Measurements from ENCODE around the gene RBMS3.

Gene RBMS3

GRCh38 chr3:29568355-29568754 is 287.5 kb downstream of the RBMS3 start:
- in situ Hi-C loops (cut with HindIII; ENCODE audit: low pct_ligation_motif_present, low pct_unique_long_range_greater_than_20kb, low sequenced_read_pairs): no loop called here
- DNase-seq: no peak

DNA sequence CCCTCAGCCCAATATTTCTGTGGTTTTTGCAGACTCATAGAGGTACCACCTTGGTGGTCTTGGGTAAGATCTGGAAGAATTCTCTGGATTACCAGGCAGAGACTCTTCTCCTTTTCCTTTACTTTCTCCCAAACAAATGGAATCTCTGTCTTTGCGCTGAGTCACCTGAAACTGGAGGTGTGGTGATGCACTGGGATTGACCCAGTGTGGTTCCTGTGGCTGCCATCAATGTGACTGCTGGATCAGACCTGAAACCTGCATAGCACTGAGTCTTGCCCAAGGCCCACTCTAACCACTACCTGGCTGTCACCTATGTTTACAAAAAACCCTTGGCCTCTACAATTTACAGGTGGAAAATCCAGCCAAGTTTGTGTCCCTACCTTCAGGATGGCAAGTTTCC is 295.3 kb downstream of the RBMS3 start:
- in situ Hi-C loops (cut with HindIII; ENCODE audit: low pct_ligation_motif_present, low pct_unique_long_range_greater_than_20kb, low sequenced_read_pairs): no loop called here
- DNase-seq: no peak

DNA sequence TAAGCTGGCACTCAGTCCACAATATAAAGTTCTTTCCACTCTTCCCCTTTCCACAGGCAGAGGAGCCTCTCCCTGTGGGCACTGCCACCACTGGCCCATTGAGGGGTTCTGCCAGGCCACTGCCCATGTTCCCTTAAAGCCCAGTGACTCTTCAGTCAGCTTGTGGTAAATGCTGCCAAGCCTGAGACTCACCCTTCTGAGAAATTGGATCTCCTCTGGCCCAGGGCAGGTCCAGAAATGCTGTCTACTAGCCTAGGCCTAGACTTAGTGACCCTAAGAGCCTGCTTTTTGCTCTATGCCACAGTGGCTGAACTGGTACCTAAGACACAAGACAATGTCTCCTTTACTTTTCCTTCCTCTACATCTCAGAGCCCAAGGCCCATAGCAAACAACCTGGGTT is 295.8 kb downstream of the RBMS3 start:
- in situ Hi-C loops (cut with HindIII; ENCODE audit: low pct_ligation_motif_present, low pct_unique_long_range_greater_than_20kb, low sequenced_read_pairs): no loop called here
- DNase-seq: no peak

GRCh38 chr3:29577250-29577649 is 296.4 kb downstream of the RBMS3 start:
- in situ Hi-C loops (cut with HindIII; ENCODE audit: low pct_ligation_motif_present, low pct_unique_long_range_greater_than_20kb, low sequenced_read_pairs): no loop called here
- DNase-seq: no peak

- in situ Hi-C loops (cut with HindIII; ENCODE audit: low pct_ligation_motif_present, low pct_unique_long_range_greater_than_20kb, low sequenced_read_pairs): no loop called here
- DNase-seq: no peak
These were observed 300.4 kb downstream of the RBMS3 start for GRCh38 chr3:29581311-29581710.

GRCh38 chr3:29582273-29582672 is 301.4 kb downstream of the RBMS3 start:
- no peak for DNase-seq
- in situ Hi-C loops (cut with HindIII; ENCODE audit: low pct_ligation_motif_present, low pct_unique_long_range_greater_than_20kb, low sequenced_read_pairs): no loop called here

DNA sequence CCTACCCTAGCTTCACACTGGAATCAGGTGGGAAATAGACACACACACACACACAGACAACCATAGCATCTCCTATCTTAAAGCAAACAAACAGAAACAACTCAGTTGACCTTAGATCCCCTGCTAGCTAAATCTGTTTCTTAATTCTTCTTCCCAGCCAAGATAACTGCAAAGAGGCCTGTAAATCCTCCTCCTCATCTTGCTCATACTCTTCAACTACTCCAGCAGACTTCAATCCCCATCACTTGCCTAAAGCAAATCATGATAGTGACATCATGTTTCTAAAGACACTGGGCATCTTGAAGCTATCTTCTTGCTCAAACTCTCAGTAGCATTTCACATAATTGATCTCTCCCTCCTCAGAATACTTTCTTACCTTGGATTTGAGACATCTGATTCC is 303.0 kb downstream of the RBMS3 start:
- in situ Hi-C loops (cut with HindIII; ENCODE audit: low pct_ligation_motif_present, low pct_unique_long_range_greater_than_20kb, low sequenced_read_pairs): no loop called here
- no peak for DNase-seq

GRCh38 chr3:29585368-29585767 is 304.5 kb downstream of the RBMS3 start:
- in situ Hi-C loops (cut with HindIII; ENCODE audit: low pct_ligation_motif_present, low pct_unique_long_range_greater_than_20kb, low sequenced_read_pairs): no loop called here
- no peak for DNase-seq

DNA sequence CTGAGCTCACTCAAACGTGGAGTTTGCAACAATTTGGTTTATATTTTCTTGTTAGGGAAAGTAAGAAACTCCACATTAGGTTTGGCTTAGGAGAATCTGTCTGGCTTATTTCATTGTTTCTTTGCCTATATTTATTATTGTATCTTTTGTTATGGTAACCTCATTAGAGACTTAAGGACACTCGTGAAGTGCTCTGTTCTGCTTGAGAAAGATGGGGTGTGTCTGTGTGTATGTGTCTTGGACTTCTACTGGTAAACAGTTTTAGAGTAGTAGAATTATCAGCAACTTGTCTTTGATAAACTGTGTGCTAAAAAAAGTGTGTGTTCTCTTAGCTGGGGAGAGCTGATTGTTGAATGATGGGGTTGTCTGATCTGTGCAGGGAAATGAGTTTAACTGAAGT is 306.5 kb downstream of the RBMS3 start:
- no peak for DNase-seq

DNA sequence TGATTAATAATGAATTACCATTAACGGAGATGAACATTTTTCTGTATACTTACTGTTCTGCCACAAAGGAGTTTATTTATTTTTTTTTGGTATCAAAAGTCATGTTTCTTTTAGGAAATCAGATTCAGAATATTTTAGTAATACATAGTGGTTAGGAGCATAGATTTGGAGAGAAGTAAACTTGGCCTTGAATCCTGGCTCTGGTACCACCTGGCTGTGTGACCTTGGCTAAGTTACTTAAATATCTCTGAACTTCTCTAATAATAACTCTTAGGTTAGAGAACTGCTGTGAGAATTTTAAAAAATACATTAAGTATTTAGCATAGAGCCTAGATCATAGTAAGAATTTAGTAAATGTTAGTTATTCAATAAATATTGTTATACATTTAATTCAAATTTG is 309.1 kb downstream of the RBMS3 start:
- in situ Hi-C loops (cut with HindIII; ENCODE audit: low pct_ligation_motif_present, low pct_unique_long_range_greater_than_20kb, low sequenced_read_pairs): no loop called here
- DNase-seq: no peak

More for the DNA sequence above, 306.5 kb downstream of the RBMS3 start:
- in situ Hi-C loops (cut with HindIII; ENCODE audit: low pct_ligation_motif_present, low pct_unique_long_range_greater_than_20kb, low sequenced_read_pairs): no loop called here

DNA sequence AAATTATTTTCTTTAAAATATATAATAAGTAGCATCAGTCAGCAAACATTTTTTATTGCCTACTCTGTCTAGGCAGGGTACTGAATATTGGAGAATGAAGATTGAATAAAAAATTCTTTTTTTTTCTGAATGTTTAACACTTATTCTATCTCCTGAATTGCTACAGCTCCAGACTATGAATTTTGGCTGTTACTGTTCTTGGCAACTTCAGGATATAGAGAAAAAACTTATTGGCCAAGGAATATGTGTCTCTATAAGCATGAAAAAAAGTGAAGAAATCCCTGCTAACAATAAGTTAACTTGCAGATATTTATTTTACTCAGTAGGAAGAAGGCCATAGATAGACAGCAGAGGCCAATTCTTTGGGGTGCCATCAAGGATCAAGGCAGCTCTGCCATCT is 309.6 kb downstream of the RBMS3 start:
- DNase-seq: no peak
- in situ Hi-C loops (cut with HindIII; ENCODE audit: low pct_ligation_motif_present, low pct_unique_long_range_greater_than_20kb, low sequenced_read_pairs): no loop called here

- DNase-seq: no peak
- in situ Hi-C loops (cut with HindIII; ENCODE audit: low pct_ligation_motif_present, low pct_unique_long_range_greater_than_20kb, low sequenced_read_pairs): no loop called here
These were observed 310.7 kb downstream of the RBMS3 start for GRCh38 chr3:29591579-29591978.

DNA sequence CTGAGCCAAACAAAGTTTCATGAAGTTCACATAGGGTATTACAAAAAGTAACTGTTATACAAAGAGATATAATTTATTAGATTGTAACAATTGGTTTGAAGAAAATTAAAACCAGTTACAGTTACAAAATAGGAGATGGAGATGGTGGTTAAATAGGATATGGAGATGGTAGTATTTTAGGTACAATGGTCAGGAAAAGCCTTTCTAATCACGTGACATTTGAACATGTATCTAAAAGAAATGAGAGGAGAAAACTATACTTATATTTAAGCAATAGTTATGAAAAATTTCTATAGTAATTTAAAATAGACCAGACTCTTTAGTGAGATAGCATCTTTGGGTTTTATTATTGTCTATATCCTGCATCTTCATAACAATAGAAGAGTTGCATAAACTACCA is 312.9 kb downstream of the RBMS3 start:
- no peak for DNase-seq
- in situ Hi-C loops (cut with HindIII; ENCODE audit: low pct_ligation_motif_present, low pct_unique_long_range_greater_than_20kb, low sequenced_read_pairs): no loop called here

DNA sequence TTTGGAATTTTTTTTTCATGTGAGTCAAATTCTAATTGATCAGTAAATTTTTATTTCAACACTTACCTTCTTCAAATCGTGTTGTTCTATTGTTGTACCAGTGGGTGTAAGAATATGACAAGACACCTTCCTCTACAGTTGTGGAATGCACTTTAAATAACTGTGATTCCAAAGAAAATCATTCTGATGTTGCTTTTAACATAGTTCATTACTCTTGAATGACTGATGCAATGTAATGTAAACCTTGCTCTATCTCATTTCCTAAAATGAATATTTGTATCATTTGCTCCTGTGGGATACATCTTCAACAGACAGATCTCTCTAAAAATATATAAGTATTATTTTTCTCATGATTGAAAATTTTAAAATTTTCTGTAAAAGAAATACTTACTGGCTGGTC is 313.4 kb downstream of the RBMS3 start:
- no peak for DNase-seq
- in situ Hi-C loops (cut with HindIII; ENCODE audit: low pct_ligation_motif_present, low pct_unique_long_range_greater_than_20kb, low sequenced_read_pairs): no loop called here

DNA sequence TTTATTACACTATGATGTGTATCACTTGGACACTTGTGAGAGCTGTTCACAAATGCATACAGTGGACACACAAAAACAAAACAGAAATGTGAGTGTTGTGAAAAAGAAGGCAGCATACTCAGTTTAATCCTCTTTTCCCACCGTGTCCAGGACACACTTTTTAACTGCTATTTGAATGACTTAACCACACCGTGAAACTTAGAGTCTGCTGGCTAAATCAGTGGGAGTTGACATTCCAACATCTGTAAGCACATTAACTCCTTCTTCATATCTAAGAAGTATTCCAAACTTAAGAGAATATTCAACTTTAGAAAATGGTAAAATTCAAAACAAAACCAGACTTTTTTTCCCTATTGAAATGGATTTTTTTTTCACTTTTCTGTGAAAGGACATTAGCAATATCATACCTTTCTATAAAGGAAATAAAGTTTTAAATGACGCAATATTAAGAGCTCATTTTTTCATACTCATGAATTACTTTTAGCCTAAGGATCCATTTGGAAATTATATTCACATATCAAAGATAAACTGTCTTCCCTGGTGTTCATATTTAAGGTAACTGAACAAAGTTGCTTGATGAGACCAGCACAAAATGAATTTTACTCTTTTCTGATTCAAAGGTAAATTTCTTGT is 316.6 kb downstream of the RBMS3 start:
- DNase-seq: peak; percentile 4
- in situ Hi-C loops (cut with HindIII; ENCODE audit: low pct_ligation_motif_present, low pct_unique_long_range_greater_than_20kb, low sequenced_read_pairs): no loop called here

DNA sequence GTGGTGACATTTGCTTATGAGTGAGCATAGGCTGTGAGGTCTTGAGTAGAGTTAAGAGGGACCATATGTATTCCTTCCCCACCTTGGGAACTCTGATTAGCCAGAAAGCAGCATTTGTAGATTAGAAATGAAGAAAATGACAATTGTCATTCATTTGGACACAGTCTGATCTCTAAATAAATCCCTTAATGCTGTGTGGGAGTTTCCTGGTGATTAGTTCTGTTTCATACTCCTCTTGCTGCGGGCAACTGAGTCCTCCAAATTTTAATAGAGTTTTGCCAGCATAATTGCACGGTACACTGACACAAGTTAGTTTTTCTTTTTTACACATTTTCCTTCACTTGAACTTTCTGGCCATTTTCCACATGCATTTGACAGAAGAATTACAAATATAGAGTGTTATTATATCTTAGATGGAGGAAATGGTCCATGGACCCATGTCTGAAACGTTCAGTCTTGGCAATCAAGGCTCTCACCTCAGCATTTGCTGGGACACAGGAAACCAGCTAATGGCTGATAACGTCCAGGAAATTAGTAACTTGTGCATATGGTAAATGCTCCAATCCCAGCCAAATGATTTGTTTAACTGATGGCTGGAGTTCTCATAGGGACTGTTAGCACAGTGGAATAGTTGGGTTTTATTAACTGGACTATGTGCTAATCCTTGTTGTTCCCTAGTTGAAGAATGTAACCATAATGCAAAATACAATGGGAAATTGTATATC is 321.2 kb downstream of the RBMS3 start:
- DNase-seq: no peak
- in situ Hi-C loops (cut with HindIII; ENCODE audit: low pct_ligation_motif_present, low pct_unique_long_range_greater_than_20kb, low sequenced_read_pairs): no loop called here

DNA sequence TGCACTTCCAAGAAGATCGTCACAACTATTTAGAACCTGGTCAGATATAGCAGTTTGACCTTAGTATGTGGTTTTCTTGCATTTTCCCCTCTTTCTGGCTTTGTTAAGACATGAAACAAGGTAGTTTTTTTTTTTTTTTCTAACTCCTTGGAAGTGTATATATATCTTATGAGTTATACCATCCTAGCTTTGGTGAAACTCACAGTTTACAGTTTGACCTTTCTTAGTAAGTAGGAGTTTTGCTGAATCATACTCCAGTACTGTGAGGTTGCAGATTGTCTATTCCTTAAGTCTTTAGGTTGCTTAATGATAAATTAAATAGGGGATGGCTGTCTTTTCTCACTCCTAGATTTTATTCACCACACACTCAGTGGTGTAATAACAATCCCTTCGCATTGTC is 325.0 kb downstream of the RBMS3 start:
- DNase-seq: peak; percentile 7
- in situ Hi-C loops (cut with HindIII; ENCODE audit: low pct_ligation_motif_present, low pct_unique_long_range_greater_than_20kb, low sequenced_read_pairs): no loop called here

DNA sequence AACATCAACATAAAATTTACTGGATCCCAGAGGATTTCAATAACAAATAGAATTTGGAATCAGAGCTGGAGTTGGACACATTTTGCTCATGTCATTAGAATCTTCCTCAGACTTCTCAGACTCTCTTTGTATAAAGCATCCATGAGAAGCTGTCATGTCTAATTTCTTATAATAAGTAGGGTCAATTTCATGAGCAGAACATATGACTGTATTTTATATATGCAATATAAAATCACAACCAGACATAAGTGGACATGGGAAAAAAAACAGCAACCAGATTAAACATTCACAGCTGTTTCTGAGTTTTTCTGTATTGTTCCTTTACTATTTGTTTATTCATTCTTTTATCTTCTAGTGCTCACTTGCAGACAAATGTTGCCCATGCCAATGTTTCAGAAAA is 325.5 kb downstream of the RBMS3 start:
- in situ Hi-C loops (cut with HindIII; ENCODE audit: low pct_ligation_motif_present, low pct_unique_long_range_greater_than_20kb, low sequenced_read_pairs): no loop called here
- DNase-seq: no peak

- DNase-seq: no peak
- in situ Hi-C loops (cut with HindIII; ENCODE audit: low pct_ligation_motif_present, low pct_unique_long_range_greater_than_20kb, low sequenced_read_pairs): no loop called here
These were observed 327.8 kb downstream of the RBMS3 start for GRCh38 chr3:29608414-29609327.
